ENCODE results near the gene UGT2B10. TPM values are rescaled to one million over a fixed set of nuclear protein-coding genes. Genes with fewer than 3 reads are reported as not detected.

The UGT2B10 gene
- total and polyA plus RNA-seq, 2 of the 13 experiments (the other 11 are each of a cell fraction or from before 2014, with no cell fraction given): 107 to 148 TPM

GRCh38 chr4:68831642-68832041, 15.8 kb downstream of the UGT2B10 start (continued):
- TF ChIP-seq ZNF335 (CRISPR knock-in tag; IDR thresholded peaks at IDR 0.05): no peak
- no peak for TF ChIP-seq PHF21A (CRISPR knock-in tag; IDR thresholded peaks at IDR 0.05)

GRCh38 chr4:68850293-68850692, 34.5 kb downstream of the UGT2B10 start:
- ATAC-seq (no peak), FAIRE-seq (no peak), DNase-seq (ENCODE audit: low spot score) (no peak)
- H3K4me3 ChIP-seq (replicated peaks in 1 of 3; ENCODE audit: insufficient read depth in 1 of 3, low read depth in 2 of 3, low read length in 3 of 3): no peak overlapping the region
- H2AFZ ChIP-seq (ENCODE audit: low read length): no peak overlapping the region
- whole genome bisulfite sequencing (ENCODE audit: low lambda C conversion rate): 84% methylated on average over 3 of the region's 3 CpGs
- H3K36me3 ChIP-seq (replicated peaks in 1 of 2; ENCODE audit: control insufficient read depth in 1 of 2, insufficient read depth in 2 of 2, low read length in 2 of 2): no peaks in the 10 kb centered on the region
- H3K27me3 ChIP-seq (ENCODE audit: control insufficient read depth in 1 of 2, insufficient read depth in 2 of 2, low read length in 2 of 2): no peaks in the 10 kb centered on the region
- no peaks in the 10 kb centered on the region; the same call in 1 of the 2 replicates for H3K4me1 ChIP-seq (ENCODE audit: insufficient read depth, low read length)
- no peaks in the 10 kb centered on the region for H3K79me2 ChIP-seq (ENCODE audit: insufficient read depth, low read length)
- no peak overlapping the region for H3K9ac ChIP-seq (ENCODE audit: insufficient read depth, low read depth, low read length)
- peak; percentile 69 to 85 for TF ChIP-seq MAFK (conservative IDR thresholded peaks at IDR 0.05 in 1 of 2, IDR thresholded peaks at IDR 0.05 in 1 of 2; ENCODE audit: low read length in 2 of 2)
- TF ChIP-seq ZNF878 (CRISPR knock-in tag; IDR thresholded peaks at IDR 0.05): no peak
- no peak for TF ChIP-seq ZNF430 (CRISPR knock-in tag; IDR thresholded peaks at IDR 0.05)
- TF ChIP-seq MAFF (IDR thresholded peaks at IDR 0.05; ENCODE audit: low read depth, low read length): peak; percentile 59; the same call in 1 of the 2 replicates
- CTCF ChIA-PET (ENCODE audit: low intra/inter-chr PET ratio, low total read pairs): no interaction called here
- H4K20me1 ChIP-seq (ENCODE audit: insufficient read depth, low read length): no peaks in the 10 kb centered on the region
- H3K27ac ChIP-seq (ENCODE audit: extremely low read length, insufficient read depth, low read length): no peak overlapping the region
- POLR2A ChIA-PET: no interaction called here
- intact Hi-C loops (cut with micrococcal nuclease; ENCODE audit: unreplicated experiment): no loop called here
- no peak overlapping the region for H3K4me2 ChIP-seq (ENCODE audit: low read depth, low read length)
- in situ Hi-C loops (cut with HindIII; ENCODE audit: extremely low pct_ligation_motif_present, low pct_unique_long_range_greater_than_20kb): no loop called here
- peaks cover 9% of the 10 kb centered on the region for H3K9me3 ChIP-seq (ENCODE audit: low read length)
- BruUV-seq (replicated peaks): no TSS peak

- in situ Hi-C loops (cut with HindIII; ENCODE audit: extremely low pct_ligation_motif_present, low pct_unique_long_range_greater_than_20kb) (no loop called here), intact Hi-C loops (cut with micrococcal nuclease; ENCODE audit: unreplicated experiment) (no loop called here)
- DNase-seq (ENCODE audit: low spot score) (no peak), ATAC-seq (no peak), FAIRE-seq (peak; percentile 15)
- peaks cover 32% of the 10 kb centered on the region for H3K9me3 ChIP-seq (ENCODE audit: low read length)
- no peak overlapping the region for H3K27ac ChIP-seq (ENCODE audit: extremely low read length, insufficient read depth, low read length)
- H3K79me2 ChIP-seq (ENCODE audit: insufficient read depth, low read length): no peaks in the 10 kb centered on the region
- no peak overlapping the region for H3K4me3 ChIP-seq (replicated peaks in 1 of 3; ENCODE audit: insufficient read depth in 1 of 3, low read depth in 2 of 3, low read length in 3 of 3)
- H3K27me3 ChIP-seq (ENCODE audit: control insufficient read depth in 1 of 2, insufficient read depth in 2 of 2, low read length in 2 of 2): no peaks in the 10 kb centered on the region
- no TSS peak for BruUV-seq (replicated peaks)
- peaks cover 2% of the 10 kb centered on the region; the same call in 1 of the 2 replicates for H3K4me1 ChIP-seq (ENCODE audit: insufficient read depth, low read length)
- H4K20me1 ChIP-seq (ENCODE audit: insufficient read depth, low read length): no peaks in the 10 kb centered on the region
- WGBS (ENCODE audit: low lambda C conversion rate): 87% methylated on average over 2 of the region's 2 CpGs
- no peaks in the 10 kb centered on the region for H3K36me3 ChIP-seq (replicated peaks in 1 of 2; ENCODE audit: control insufficient read depth in 1 of 2, insufficient read depth in 2 of 2, low read length in 2 of 2)
- ChIA-PET CTCF (ENCODE audit: low intra/inter-chr PET ratio, low total read pairs) (no interaction called here), POLR2A (interaction anchor here (1.4 kb wide), 1 partner anchor 9 kb away, joined by 4 read pairs; no protein-coding TSS in a partner anchor)
- no peak overlapping the region for H3K9ac ChIP-seq (ENCODE audit: insufficient read depth, low read depth, low read length)
- no peak for TF ChIP-seq ZBTB37 (CRISPR knock-in tag; IDR thresholded peaks at IDR 0.05)
- TF ChIP-seq BATF2 (CRISPR knock-in tag; IDR thresholded peaks at IDR 0.05): no peak
- TF ChIP-seq NONO (IDR thresholded peaks at IDR 0.05): no peak
- TF ChIP-seq NONO (CRISPR knock-in tag; conservative IDR thresholded peaks at IDR 0.05): no peak
- no peak for TF ChIP-seq SP5 (CRISPR knock-in tag; IDR thresholded peaks at IDR 0.05; ENCODE audit: borderline replicate concordance, low read depth)
- TF ChIP-seq TFDP2 (CRISPR knock-in tag; IDR thresholded peaks at IDR 0.05): no peak
- no peak overlapping the region for H3K4me2 ChIP-seq (ENCODE audit: low read depth, low read length)
- no peak overlapping the region for H2AFZ ChIP-seq (ENCODE audit: low read length)
Observed at GRCh38 chr4:68855771-68856170, 40.0 kb downstream of the UGT2B10 start.
